DND-41 (cell line): Measurements from ENCODE around the gene PPP3CA.

Source experiments
- ATAC-seq: fragments of 200-7000 bp; cut with Tn5 transposase; 3 replicates; pipeline ENCODE4 v1.9.1; 2021; ENCODE audit warnings: low read depth; ENCODE audit not compliant: insufficient read depth
- DNase-seq: peaks from one replicate; pipeline ENCODE4 v3.0.0-alpha.2; 2020
- H2AFZ ChIP-seq: 2 replicates; pipeline ENCODE4 v1.6.0; 2012; ENCODE audit warnings: low read depth, low read length
- H3K27ac ChIP-seq: 2 replicates; pipeline ENCODE4 v1.5.1; 2012; ENCODE audit warnings: low read length, inconsistent platforms
- H3K27me3 ChIP-seq: fragments of 200-600 bp; sonication (generic); 2 replicates; pipeline ENCODE4 v1.6.0; 2012; ENCODE audit warnings: low read length, mild to moderate bottlenecking, inconsistent platforms; ENCODE audit not compliant: insufficient read depth, poor library complexity
- H3K36me3 ChIP-seq: 2 replicates; pipeline ENCODE4 v1.5.1; 2012; ENCODE audit warnings: low read length, inconsistent platforms; ENCODE audit not compliant: insufficient read depth
- H3K4me1 ChIP-seq: 2 replicates; pipeline ENCODE4 v1.5.1; 2012; ENCODE audit warnings: mild to moderate bottlenecking, low read length; ENCODE audit not compliant: insufficient read depth
- H3K4me2 ChIP-seq: 2 replicates; pipeline ENCODE4 v1.6.0; 2012; ENCODE audit warnings: mild to moderate bottlenecking, moderate library complexity, low read length, inconsistent platforms; ENCODE audit not compliant: insufficient read depth
- H3K4me3 ChIP-seq, 2 experiments: fragments of 200-600 bp in 1 of 2; shearing (Covaris generic) in 1 of 2; 2 replicates each; pipeline ENCODE4 v1.5.1; 2012 to 2016; ENCODE audit warnings: inconsistent platforms in 2 of 2, low read length in 2 of 2, mild to moderate bottlenecking in 2 of 2, low read depth in 1 of 2, moderate library complexity in 1 of 2
- H3K79me2 ChIP-seq: 2 replicates; pipeline ENCODE4 v1.6.0; 2012; ENCODE audit warnings: low read length, inconsistent platforms; ENCODE audit not compliant: insufficient read depth
- H3K9ac ChIP-seq: 2 replicates; pipeline ENCODE4 v1.6.0; 2012; ENCODE audit warnings: low read depth, mild to moderate bottlenecking, inconsistent platforms, low read length, moderate library complexity
- H3K9me3 ChIP-seq: 2 replicates; pipeline ENCODE4 v1.5.1; 2012; ENCODE audit warnings: low read length, moderate library complexity, mild to moderate bottlenecking, inconsistent platforms; ENCODE audit not compliant: insufficient read depth, severe bottlenecking
- H4K20me1 ChIP-seq: 2 replicates; pipeline ENCODE4 v1.6.0; 2012; ENCODE audit warnings: low read length; ENCODE audit not compliant: insufficient read depth
- EZH2 ChIP-seq: IDR thresholded peaks from 3 replicates; pipeline ENCODE4 v1.6.1; 2012; ENCODE audit warnings: borderline replicate concordance, low read depth, mild to moderate bottlenecking, moderate library complexity, low read length, inconsistent platforms; ENCODE audit not compliant: severe bottlenecking
- TF ChIP-seq, protein P1 (sequence below): IDR thresholded peaks from 2 replicates; pipeline ENCODE4 v1.5.1; 2012; ENCODE audit warnings: borderline replicate concordance, low read length, moderate library complexity, mild to moderate bottlenecking; ENCODE audit not compliant: poor library complexity, severe bottlenecking; ENCODE audit errors: extremely low read depth

PPP3CA gene

DNA sequence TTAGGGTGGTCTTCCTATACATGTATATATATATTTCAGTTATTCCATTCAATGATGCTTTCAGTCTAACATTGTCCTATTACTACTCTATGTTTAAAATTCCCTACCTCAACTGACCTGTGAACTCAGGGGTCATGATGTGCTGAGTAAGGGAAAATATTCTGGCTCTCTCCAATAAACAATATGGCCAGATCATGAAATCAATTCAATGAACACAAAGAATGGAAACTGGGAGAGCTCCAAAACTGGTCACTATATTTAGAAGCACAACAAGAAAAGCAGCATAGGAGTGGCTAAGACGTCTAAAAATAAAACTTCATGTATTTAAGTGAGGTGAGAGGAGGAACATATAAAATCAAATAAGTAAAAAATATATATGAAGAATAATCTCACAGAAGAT lies 304.5 kb downstream of the PPP3CA start:
- DNase-seq (no peak), ATAC-seq (no peak)
- no peaks in the 10 kb centered on the region for H4K20me1 ChIP-seq
- H3K4me2 ChIP-seq, result no peak overlapping the region
- TF ChIP-seq, protein P1, sequence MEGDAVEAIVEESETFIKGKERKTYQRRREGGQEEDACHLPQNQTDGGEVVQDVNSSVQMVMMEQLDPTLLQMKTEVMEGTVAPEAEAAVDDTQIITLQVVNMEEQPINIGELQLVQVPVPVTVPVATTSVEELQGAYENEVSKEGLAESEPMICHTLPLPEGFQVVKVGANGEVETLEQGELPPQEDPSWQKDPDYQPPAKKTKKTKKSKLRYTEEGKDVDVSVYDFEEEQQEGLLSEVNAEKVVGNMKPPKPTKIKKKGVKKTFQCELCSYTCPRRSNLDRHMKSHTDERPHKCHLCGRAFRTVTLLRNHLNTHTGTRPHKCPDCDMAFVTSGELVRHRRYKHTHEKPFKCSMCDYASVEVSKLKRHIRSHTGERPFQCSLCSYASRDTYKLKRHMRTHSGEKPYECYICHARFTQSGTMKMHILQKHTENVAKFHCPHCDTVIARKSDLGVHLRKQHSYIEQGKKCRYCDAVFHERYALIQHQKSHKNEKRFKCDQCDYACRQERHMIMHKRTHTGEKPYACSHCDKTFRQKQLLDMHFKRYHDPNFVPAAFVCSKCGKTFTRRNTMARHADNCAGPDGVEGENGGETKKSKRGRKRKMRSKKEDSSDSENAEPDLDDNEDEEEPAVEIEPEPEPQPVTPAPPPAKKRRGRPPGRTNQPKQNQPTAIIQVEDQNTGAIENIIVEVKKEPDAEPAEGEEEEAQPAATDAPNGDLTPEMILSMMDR, result no peak
- TF ChIP-seq EZH2, result no peak
- H3K79me2 ChIP-seq, result no peaks in the 10 kb centered on the region
- no peaks in the 10 kb centered on the region for H3K9me3 ChIP-seq
- peaks cover 4% of the 10 kb centered on the region; the same call in 1 of the 2 replicates for H3K4me1 ChIP-seq
- no peaks in the 10 kb centered on the region for H3K27me3 ChIP-seq
- H3K27ac ChIP-seq, result no peak overlapping the region
- H2AFZ ChIP-seq, result no peak overlapping the region
- no peak overlapping the region for H3K9ac ChIP-seq
- H3K36me3 ChIP-seq, result peaks cover 18% of the 10 kb centered on the region; the same call in 1 of the 2 replicates
- H3K4me3 ChIP-seq, result no peak overlapping the region

DNA sequence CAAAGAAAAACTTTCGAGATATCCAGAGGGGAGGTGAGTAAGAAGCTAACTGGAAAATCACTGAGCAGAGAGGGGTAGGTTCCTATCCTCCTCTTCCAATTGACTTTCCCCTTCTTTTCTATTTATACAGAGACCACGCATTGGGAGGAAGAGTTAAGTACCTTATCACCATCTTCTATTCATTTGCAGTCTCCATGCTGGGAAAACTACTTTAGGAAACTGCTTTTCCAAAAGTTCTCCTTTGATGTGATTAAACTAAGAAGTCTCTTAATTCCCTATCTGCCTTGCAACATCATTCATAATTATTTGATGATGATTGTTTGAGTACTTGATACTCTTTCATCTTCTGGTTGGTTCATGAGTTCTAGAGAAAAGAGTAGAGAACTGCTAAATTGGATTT lies 306.6 kb downstream of the PPP3CA start:
- H3K4me3 ChIP-seq, result no peak overlapping the region
- TF ChIP-seq, protein P1, result no peak
- no peak for TF ChIP-seq EZH2
- no peak overlapping the region for H3K9ac ChIP-seq
- H3K4me1 ChIP-seq, result peaks cover 4% of the 10 kb centered on the region; the same call in 1 of the 2 replicates
- H3K27me3 ChIP-seq, result no peaks in the 10 kb centered on the region
- ATAC-seq (no peak), DNase-seq (no peak)
- no peaks in the 10 kb centered on the region for H4K20me1 ChIP-seq
- no peak overlapping the region for H3K27ac ChIP-seq
- H3K4me2 ChIP-seq, result no peak overlapping the region
- no peaks in the 10 kb centered on the region for H3K9me3 ChIP-seq
- peaks cover 28% of the 10 kb centered on the region; the same call in 1 of the 2 replicates for H3K36me3 ChIP-seq
- H2AFZ ChIP-seq, result no peak overlapping the region
- no peaks in the 10 kb centered on the region for H3K79me2 ChIP-seq

DNA sequence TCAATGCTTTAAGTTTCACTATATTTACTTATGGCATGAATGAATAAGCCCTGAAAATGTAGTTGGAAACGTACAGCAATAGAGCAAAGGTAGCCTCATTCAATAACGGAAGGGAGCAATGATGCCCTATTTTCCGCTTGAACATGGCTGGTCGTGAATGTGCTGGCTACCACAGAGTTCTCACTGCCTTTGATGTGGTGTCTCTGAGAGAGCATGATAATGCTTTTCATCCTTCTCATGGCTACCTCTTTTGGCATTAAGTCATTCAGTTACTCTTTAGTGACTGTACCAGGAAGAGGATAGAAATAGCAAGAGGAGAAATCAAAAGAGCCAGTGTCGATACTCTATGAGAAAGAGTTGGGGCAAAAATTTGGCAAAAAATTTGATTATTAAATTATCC lies 308.0 kb downstream of the PPP3CA start:
- H3K4me2 ChIP-seq, result no peak overlapping the region
- peaks cover 21% of the 10 kb centered on the region; the same call in 1 of the 2 replicates for H3K36me3 ChIP-seq
- H3K4me1 ChIP-seq, result peaks cover 4% of the 10 kb centered on the region; the same call in 1 of the 2 replicates
- no peak overlapping the region for H2AFZ ChIP-seq
- H3K79me2 ChIP-seq, result no peaks in the 10 kb centered on the region
- no peaks in the 10 kb centered on the region for H3K9me3 ChIP-seq
- no peaks in the 10 kb centered on the region for H4K20me1 ChIP-seq
- TF ChIP-seq, protein P1, result no peak
- TF ChIP-seq EZH2, result no peak
- no peak overlapping the region for H3K27ac ChIP-seq
- H3K4me3 ChIP-seq, result no peak overlapping the region
- no peak for DNase-seq
- no peaks in the 10 kb centered on the region for H3K27me3 ChIP-seq
- ATAC-seq, result peak; percentile 50; the same call in 2 of the 3 replicates
- no peak overlapping the region for H3K9ac ChIP-seq
